ENCODE results near the gene TSR1. TPM values are rescaled to one million over a fixed set of nuclear protein-coding genes. Genes with fewer than 3 reads are reported as not detected.

TSR1 gene
- total RNA-seq, 1 experiment from 2014 or later, result 70.3 TPM

GRCh38 chr17:2299756-2300155 is 36.5 kb downstream of the TSR1 start:
- TF ChIP-seq, protein P1, sequence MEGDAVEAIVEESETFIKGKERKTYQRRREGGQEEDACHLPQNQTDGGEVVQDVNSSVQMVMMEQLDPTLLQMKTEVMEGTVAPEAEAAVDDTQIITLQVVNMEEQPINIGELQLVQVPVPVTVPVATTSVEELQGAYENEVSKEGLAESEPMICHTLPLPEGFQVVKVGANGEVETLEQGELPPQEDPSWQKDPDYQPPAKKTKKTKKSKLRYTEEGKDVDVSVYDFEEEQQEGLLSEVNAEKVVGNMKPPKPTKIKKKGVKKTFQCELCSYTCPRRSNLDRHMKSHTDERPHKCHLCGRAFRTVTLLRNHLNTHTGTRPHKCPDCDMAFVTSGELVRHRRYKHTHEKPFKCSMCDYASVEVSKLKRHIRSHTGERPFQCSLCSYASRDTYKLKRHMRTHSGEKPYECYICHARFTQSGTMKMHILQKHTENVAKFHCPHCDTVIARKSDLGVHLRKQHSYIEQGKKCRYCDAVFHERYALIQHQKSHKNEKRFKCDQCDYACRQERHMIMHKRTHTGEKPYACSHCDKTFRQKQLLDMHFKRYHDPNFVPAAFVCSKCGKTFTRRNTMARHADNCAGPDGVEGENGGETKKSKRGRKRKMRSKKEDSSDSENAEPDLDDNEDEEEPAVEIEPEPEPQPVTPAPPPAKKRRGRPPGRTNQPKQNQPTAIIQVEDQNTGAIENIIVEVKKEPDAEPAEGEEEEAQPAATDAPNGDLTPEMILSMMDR (conservative IDR thresholded peaks at IDR 0.05; ENCODE audit: low read depth, low read length), result no peak
- TF ChIP-seq EZH2phosphoT487 (IDR thresholded peaks at IDR 0.05; ENCODE audit: borderline replicate concordance, low read length) (no peak), EZH2 (IDR thresholded peaks at IDR 0.05; ENCODE audit: low read length, unreplicated experiment) (no peak)
- ChIA-PET CTCF (no interaction called here), POLR2A (ENCODE audit: unreplicated experiment) (interaction anchor here (0.6 kb wide), 1 partner anchor 33 kb away, joined by 5 read pairs; no protein-coding TSS in a partner anchor)
- no peak for ATAC-seq
- Histone ChIP-seq H3K27ac (ENCODE audit: low read length) (no peak overlapping the region), H3K27me3 (ENCODE audit: low read length) (no peaks in the 10 kb centered on the region), H3K4me3 (ENCODE audit: low read length) (no peak overlapping the region), H4K20me1 (ENCODE audit: low read length) (no peaks in the 10 kb centered on the region), H3K9ac (ENCODE audit: low read length) (no peak overlapping the region), H3K79me2 (ENCODE audit: low read length) (peaks cover 37% of the 10 kb centered on the region), H3K4me2 (ENCODE audit: low read length) (no peak overlapping the region), H3F3A (ENCODE audit: low read length, unreplicated experiment) (no peaks in the 10 kb centered on the region), H3K36me3 (ENCODE audit: low read depth, low read length) (no peaks in the 10 kb centered on the region; the same call in 1 of the 2 replicates), H3K9me2 (replicated peaks; ENCODE audit: low read length) (no peaks in the 10 kb centered on the region), H2AFZ (ENCODE audit: low read length) (no peak overlapping the region), H3K9me3 (ENCODE audit: low read length) (no peaks in the 10 kb centered on the region), H3K4me1 (ENCODE audit: insufficient read depth, low read length) (0 out of 2 replicates have a peak, but pooled peaks cover 3% of the 10 kb centered on the region)
- BruUV-seq (replicated peaks), result no TSS peak
- DNase-seq, result no peak
- intact Hi-C loops (cut with micrococcal nuclease), result no loop called here

- ChIA-PET POLR2A (ENCODE audit: unreplicated experiment) (interaction anchor here (0.6 kb wide), 1 partner anchor 34 kb away, joined by 5 read pairs; no protein-coding TSS in a partner anchor), CTCF (no interaction called here)
- BruUV-seq (replicated peaks), result no TSS peak
- no peaks in the 10 kb centered on the region for H3K9me3 ChIP-seq (ENCODE audit: low read length)
- ATAC-seq (no peak), DNase-seq (no peak)
- no peak overlapping the region for H3K9ac ChIP-seq (ENCODE audit: low read length)
- no peaks in the 10 kb centered on the region for H3K27me3 ChIP-seq (ENCODE audit: low read length)
- H3K36me3 ChIP-seq (ENCODE audit: low read depth, low read length), result no peaks in the 10 kb centered on the region; the same call in 1 of the 2 replicates
- no peaks in the 10 kb centered on the region for H3K9me2 ChIP-seq (replicated peaks; ENCODE audit: low read length)
- no peaks in the 10 kb centered on the region for H4K20me1 ChIP-seq (ENCODE audit: low read length)
- H3K4me1 ChIP-seq (ENCODE audit: insufficient read depth, low read length), result 0 out of 2 replicates have a peak, but pooled peaks cover 3% of the 10 kb centered on the region
- peaks cover 33% of the 10 kb centered on the region for H3K79me2 ChIP-seq (ENCODE audit: low read length)
- no peaks in the 10 kb centered on the region for H3F3A ChIP-seq (ENCODE audit: low read length, unreplicated experiment)
- no peak overlapping the region for H3K4me2 ChIP-seq (ENCODE audit: low read length)
- H3K27ac ChIP-seq (ENCODE audit: low read length), result no peak overlapping the region
- no peak overlapping the region for H3K4me3 ChIP-seq (ENCODE audit: low read length)
- intact Hi-C loops (cut with micrococcal nuclease), result no loop called here
- H2AFZ ChIP-seq (ENCODE audit: low read length), result no peak overlapping the region
- TF ChIP-seq EZH2 (IDR thresholded peaks at IDR 0.05; ENCODE audit: low read length, unreplicated experiment) (no peak), EZH2phosphoT487 (IDR thresholded peaks at IDR 0.05; ENCODE audit: borderline replicate concordance, low read length) (no peak)
- TF ChIP-seq, protein P1 (conservative IDR thresholded peaks at IDR 0.05; ENCODE audit: low read depth, low read length), result no peak
Observed at GRCh38 chr17:2299136-2299535, 37.1 kb downstream of the TSR1 start.

DNA sequence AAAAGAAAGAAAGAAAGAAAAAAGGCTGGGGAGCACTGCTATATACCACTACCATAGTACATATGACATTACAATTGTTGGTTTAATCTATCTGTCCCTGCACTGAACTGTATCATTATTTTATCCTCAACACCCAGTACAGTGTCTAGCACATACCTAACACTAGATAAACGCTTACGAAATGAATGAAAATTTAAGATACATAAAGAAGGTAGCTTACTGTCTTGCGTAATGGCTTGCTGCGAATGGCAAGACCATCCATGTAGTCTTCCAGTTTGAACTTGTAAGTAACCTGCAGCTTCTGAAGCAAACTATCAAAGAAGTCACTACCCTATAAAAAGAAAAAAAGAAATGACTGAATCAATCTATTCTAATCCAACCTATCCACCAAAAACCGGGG is 39.2 kb downstream of the TSR1 start:
- no peaks in the 10 kb centered on the region for H3K9me3 ChIP-seq (ENCODE audit: low read length)
- ATAC-seq (no peak), DNase-seq (no peak)
- H3K79me2 ChIP-seq (ENCODE audit: low read length), result peaks cover 20% of the 10 kb centered on the region
- H4K20me1 ChIP-seq (ENCODE audit: low read length), result no peaks in the 10 kb centered on the region
- intact Hi-C loops (cut with micrococcal nuclease), result no loop called here
- no peaks in the 10 kb centered on the region for H3K9me2 ChIP-seq (replicated peaks; ENCODE audit: low read length)
- H3K27ac ChIP-seq (ENCODE audit: low read length), result no peak overlapping the region
- no peak overlapping the region for H3K4me3 ChIP-seq (ENCODE audit: low read length)
- H3K36me3 ChIP-seq (ENCODE audit: low read depth, low read length), result no peaks in the 10 kb centered on the region; the same call in 1 of the 2 replicates
- H3F3A ChIP-seq (ENCODE audit: low read length, unreplicated experiment), result no peaks in the 10 kb centered on the region
- 0 out of 2 replicates have a peak, but pooled peaks cover under 1% of the 10 kb centered on the region for H3K4me1 ChIP-seq (ENCODE audit: insufficient read depth, low read length)
- no peak overlapping the region for H3K9ac ChIP-seq (ENCODE audit: low read length)
- ChIA-PET CTCF (no interaction called here), POLR2A (ENCODE audit: unreplicated experiment) (interaction anchor here (0.5 kb wide), 1 partner anchor 34 kb away, joined by 3 read pairs; no protein-coding TSS in a partner anchor)
- H3K4me2 ChIP-seq (ENCODE audit: low read length), result no peak overlapping the region
- H3K27me3 ChIP-seq (ENCODE audit: low read length), result no peaks in the 10 kb centered on the region
- BruUV-seq (replicated peaks), result no TSS peak
- TF ChIP-seq EZH2phosphoT487 (IDR thresholded peaks at IDR 0.05; ENCODE audit: borderline replicate concordance, low read length) (no peak), EZH2 (IDR thresholded peaks at IDR 0.05; ENCODE audit: low read length, unreplicated experiment) (no peak)
- TF ChIP-seq, protein P1 (conservative IDR thresholded peaks at IDR 0.05; ENCODE audit: low read depth, low read length), result no peak
- no peak overlapping the region for H2AFZ ChIP-seq (ENCODE audit: low read length)

Measured in PC-3 (cell line).